ENCODE results near the gene CCDC178. TPM values are rescaled to one million over a fixed set of nuclear protein-coding genes. Genes with fewer than 3 reads are reported as not detected.

CCDC178 gene
- total RNA-seq, 2 donors from 2014 or later = 1.6 TPM; not detected in 1

DNA sequence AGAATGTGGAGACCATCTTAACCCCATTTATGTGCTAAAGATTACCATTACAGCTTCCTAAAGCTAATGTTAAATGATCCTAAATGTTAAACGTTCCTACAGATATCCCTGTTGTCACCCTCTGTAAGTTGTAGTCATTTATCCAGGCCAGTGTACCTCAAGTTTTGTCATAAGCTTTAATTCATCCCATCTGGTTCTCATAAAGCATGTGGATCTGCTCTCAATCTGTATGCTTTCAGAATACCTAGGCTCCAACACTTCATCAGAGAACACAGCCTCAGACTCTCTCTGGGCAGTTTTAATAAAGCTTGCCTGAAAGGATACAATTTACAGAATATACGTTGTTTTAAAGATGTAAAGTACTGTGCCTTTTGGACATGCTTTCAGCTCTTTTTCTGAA lies 4.2 kb upstream of the CCDC178 start:
- Histone ChIP-seq H3K4me3 (no peak overlapping the region), H3K36me3 (no peaks in the 10 kb centered on the region), H3K27me3 (replicated peaks; ENCODE audit: insufficient read depth) (no peaks in the 10 kb centered on the region), H3K27ac (no peak overlapping the region), H3K9me3 (no peaks in the 10 kb centered on the region), H3K4me1 (ENCODE audit: control insufficient read depth in 1 of 2, low read depth in 2 of 2) (peaks cover 0 to 2% of the 10 kb centered on the region in 2 donors)
- no peak for DNase-seq (ENCODE audit: low spot score)
- no peak for ATAC-seq (ENCODE audit: insufficient number of reproducible peaks, low FRiP score, low read depth)
- TF ChIP-seq, protein P1, sequence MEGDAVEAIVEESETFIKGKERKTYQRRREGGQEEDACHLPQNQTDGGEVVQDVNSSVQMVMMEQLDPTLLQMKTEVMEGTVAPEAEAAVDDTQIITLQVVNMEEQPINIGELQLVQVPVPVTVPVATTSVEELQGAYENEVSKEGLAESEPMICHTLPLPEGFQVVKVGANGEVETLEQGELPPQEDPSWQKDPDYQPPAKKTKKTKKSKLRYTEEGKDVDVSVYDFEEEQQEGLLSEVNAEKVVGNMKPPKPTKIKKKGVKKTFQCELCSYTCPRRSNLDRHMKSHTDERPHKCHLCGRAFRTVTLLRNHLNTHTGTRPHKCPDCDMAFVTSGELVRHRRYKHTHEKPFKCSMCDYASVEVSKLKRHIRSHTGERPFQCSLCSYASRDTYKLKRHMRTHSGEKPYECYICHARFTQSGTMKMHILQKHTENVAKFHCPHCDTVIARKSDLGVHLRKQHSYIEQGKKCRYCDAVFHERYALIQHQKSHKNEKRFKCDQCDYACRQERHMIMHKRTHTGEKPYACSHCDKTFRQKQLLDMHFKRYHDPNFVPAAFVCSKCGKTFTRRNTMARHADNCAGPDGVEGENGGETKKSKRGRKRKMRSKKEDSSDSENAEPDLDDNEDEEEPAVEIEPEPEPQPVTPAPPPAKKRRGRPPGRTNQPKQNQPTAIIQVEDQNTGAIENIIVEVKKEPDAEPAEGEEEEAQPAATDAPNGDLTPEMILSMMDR (IDR thresholded peaks at IDR 0.05) = no peak

DNA sequence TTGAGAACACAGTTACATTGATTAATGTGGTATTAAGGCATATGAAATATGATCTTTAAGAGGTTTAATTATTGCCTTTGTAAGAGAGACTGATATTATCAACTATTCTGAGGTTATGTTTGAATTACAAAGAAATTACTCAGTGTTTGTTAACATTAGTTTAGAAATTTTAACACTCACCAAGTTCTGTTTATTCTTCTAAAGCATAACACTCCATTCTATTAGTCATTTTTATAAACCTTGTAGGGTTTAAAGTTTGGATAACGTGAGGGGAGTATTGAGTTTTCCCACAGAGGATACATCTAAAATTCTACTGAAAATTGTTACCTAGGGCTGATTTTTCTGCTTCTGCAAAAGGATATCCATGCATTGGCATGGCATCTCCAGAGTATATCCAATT lies 7.7 kb downstream of the CCDC178 start:
- Histone ChIP-seq H3K27ac (no peak overlapping the region), H3K27me3 (replicated peaks; ENCODE audit: insufficient read depth) (no peaks in the 10 kb centered on the region), H3K4me1 (ENCODE audit: control insufficient read depth in 1 of 2, low read depth in 2 of 2) (no peaks in the 10 kb centered on the region), H3K9me3 (no peaks in the 10 kb centered on the region), H3K4me3 (no peak overlapping the region), H3K36me3 (no peaks in the 10 kb centered on the region)
- TF ChIP-seq, protein P1 (IDR thresholded peaks at IDR 0.05) = no peak
- DNase-seq (ENCODE audit: low spot score) (no peak), ATAC-seq (ENCODE audit: insufficient number of reproducible peaks, low FRiP score, low read depth) (no peak)

DNA sequence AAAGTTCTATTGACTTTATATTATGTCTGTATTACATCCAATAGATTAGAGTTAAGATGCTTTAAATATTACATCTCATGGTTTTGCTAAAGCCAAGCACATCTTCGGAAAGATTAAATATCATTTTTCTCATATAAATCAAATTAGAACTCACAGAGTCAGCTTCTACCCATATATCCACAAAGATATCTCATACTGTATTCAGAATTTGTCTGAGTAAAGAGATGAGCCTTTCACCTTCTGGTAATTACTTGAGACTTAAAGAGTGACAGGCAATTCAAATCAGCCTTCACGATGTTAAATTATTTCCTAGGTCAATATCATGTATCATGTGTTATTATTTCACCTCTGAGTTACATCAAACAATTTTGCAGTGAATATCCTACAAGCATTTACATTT lies 13.0 kb downstream of the CCDC178 start:
- no peak for DNase-seq (ENCODE audit: low spot score)

DNA sequence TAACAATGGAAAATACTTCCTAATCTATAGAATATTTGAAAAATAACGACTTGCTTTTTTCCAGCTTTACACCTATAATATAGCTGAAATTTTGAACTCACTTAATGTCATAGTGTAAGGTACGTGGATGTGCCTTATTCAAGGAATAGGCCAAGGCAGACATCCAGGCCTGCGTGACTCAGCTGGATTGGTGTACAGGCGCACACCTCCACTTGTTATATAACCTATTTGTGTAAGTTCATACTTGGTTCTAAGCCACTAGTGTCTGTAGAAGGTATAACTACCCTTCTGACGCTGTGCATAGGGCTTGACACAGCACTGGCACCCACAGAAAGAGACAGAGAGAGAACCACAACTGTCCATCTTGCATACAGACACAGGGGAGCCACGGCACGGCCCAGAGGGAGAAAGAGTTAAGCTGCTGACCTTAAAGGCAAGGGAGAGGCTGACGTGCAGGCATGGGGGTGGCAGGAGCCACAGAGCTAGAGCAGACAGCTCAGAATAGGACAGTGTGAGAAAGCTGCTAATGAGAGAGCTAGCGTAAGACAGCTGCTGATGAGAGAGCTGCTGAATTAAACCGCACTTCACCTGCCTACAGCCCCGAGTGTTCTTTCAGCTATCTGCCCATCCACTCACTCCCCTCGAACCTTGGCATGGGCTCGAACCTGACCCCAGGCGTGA lies 16.1 kb downstream of the CCDC178 start:
- Histone ChIP-seq H3K4me3 (no peak overlapping the region), H3K27ac (no peak overlapping the region), H3K9me3 (no peaks in the 10 kb centered on the region), H3K27me3 (replicated peaks; ENCODE audit: insufficient read depth) (no peaks in the 10 kb centered on the region), H3K4me1 (ENCODE audit: control insufficient read depth in 1 of 2, low read depth in 2 of 2) (no peaks in the 10 kb centered on the region), H3K36me3 (no peaks in the 10 kb centered on the region)
- DNase-seq (ENCODE audit: low spot score) (no peak), ATAC-seq (ENCODE audit: insufficient number of reproducible peaks, low FRiP score, low read depth) (no peak)
- TF ChIP-seq, protein P1 (IDR thresholded peaks at IDR 0.05) = no peak

More for the DNA sequence above, 13.0 kb downstream of the CCDC178 start:
- H3K4me1 ChIP-seq (ENCODE audit: control insufficient read depth in 1 of 2, low read depth in 2 of 2) = no peaks in the 10 kb centered on the region
- no peaks in the 10 kb centered on the region for H3K36me3 ChIP-seq
- no peak for ATAC-seq (ENCODE audit: insufficient number of reproducible peaks, low FRiP score, low read depth)
- no peak overlapping the region for H3K4me3 ChIP-seq
- TF ChIP-seq, protein P1 (IDR thresholded peaks at IDR 0.05) = no peak
- no peaks in the 10 kb centered on the region for H3K9me3 ChIP-seq
- no peak overlapping the region for H3K27ac ChIP-seq
- no peaks in the 10 kb centered on the region for H3K27me3 ChIP-seq (replicated peaks; ENCODE audit: insufficient read depth)

- Histone ChIP-seq H3K4me1 (ENCODE audit: control insufficient read depth in 1 of 2, low read depth in 2 of 2) (no peaks in the 10 kb centered on the region), H3K27ac (no peak overlapping the region), H3K36me3 (no peaks in the 10 kb centered on the region), H3K4me3 (no peak overlapping the region), H3K27me3 (replicated peaks; ENCODE audit: insufficient read depth) (no peaks in the 10 kb centered on the region), H3K9me3 (no peaks in the 10 kb centered on the region)
- no peak for DNase-seq (ENCODE audit: low spot score)
- no peak for ATAC-seq (ENCODE audit: insufficient number of reproducible peaks, low FRiP score, low read depth)
- TF ChIP-seq, protein P1 (IDR thresholded peaks at IDR 0.05) = no peak
Measured at GRCh38 chr18:33421225-33421624, 19.3 kb downstream of the CCDC178 start.
